ENCODE results near the gene NDUFS7.

- TF ChIP-seq CTCF (IDR thresholded peaks at IDR 0.05), result no peak
- no peak for TF ChIP-seq POLR2A (IDR thresholded peaks at IDR 0.05)
These were observed 16.8 kb downstream of the NDUFS7 start for GRCh38 chr19:1400281-1401137.
